ENCODE results near the gene FHIT.

FHIT gene

DNA sequence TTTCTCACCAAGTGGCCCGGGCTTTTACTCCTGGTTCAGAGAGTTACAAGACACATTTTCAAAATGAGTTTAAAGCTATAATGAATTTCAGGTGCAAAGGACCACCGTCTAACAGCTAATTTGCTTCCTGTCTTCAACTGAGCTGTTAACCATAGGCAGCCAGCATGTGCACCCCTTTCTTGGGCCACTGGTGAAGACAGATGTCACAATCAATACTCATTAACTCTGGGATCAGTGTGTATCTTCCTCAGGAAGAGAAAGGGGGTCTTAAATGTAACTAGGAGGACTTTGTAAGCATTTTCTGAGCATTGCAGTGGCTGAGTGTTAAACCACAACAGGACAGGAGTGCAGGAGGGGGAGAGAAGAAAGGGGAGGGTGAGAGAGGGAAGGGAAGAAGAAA is 1450.8 kb downstream of the FHIT start:
- DNase-seq (ENCODE audit: low read depth in 2 of 2) = no peak

DNA sequence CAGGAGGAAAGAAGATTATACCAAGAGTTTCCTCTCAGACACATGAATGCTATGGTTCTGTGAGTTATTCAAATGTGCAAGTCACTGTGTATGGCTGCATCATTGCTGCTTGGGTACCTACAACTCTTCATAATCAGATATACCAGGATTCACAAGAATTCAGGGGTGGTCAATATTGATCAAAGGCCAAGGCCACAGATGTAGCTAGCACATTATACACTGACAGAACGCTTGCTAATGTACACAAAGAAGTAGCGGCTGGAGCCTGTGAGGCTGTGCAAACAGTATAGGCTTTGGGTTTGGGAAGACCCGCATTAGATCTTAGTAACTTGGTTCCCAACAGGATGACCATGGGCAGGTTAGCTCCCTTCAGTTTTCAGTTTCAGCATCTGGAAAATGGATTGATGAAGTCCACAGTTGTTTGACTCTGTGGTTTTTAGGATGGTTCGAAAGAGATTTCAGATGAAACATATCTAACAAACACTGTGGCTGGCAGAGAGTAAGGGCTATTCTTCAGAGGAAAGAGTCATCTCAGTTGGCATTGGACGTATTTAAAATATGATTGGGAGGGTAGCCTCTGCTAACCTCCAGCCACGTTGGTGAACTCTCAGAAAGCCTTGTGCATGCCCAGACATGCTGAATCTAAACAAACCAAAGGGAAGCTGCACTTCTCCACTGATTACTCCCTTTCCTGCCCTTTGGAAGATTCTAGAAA is 1452.7 kb downstream of the FHIT start:
- no peak for DNase-seq (ENCODE audit: low read depth in 2 of 2)

DNA sequence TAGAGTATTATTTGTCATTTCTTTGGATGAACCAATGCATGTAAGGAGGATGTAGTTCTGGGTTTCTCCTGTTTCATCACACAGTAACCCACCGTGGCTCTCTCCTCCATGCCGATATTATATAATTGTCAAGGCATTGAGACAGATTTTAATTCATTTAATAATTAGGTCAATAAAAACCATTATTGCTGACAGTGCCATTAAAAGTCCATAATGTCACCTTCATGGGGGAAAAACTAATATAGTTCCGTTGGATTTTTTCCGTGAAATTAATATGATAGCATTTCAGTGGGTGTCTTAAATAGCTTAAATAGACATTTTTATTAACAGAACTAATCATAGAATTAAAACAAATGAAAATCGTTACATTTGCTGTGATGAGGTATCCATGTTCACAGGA is 1453.7 kb downstream of the FHIT start:
- no peak for DNase-seq (ENCODE audit: low read depth in 2 of 2)

DNA sequence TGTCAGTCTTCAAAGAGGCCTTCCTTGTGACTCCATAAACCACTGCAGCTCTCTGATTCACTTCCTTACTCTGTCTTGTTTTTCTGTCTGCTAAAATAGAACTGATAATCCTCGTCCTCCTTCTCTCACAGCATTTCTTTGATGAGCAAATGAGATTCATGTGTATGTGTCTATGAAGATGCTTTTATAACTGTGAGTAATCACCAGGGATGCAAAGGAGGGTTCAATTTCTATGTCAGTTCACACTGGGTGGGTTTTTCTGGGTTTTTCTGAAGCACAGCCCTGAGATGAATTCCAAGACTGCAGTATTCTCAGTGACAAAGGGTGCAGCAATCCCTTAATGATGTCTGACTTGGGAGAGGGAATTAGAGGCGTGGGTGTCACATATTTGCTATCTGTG is 1454.8 kb downstream of the FHIT start:
- DNase-seq (ENCODE audit: low read depth in 2 of 2) = no peak

DNA sequence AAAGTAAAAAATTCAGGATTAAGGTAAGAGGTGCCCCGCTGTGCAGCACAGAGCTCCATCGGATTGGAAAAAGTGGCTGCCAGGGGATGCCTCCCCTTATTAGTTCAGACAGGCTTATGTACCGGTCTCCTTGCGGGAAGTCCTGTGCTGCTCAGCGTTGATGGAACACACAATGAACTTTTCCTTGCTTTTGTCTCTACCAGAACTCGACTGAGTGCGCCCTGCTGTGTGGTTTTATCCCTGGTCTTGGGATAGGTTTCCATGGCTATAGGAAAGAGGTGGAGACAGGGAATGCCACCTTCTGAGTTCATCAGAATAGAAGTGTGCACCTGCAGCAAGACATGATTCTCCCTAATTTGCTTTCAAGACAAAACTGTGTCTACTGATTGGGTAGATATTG is 1455.5 kb downstream of the FHIT start:
- DNase-seq (ENCODE audit: low read depth in 2 of 2) = no peak

DNA sequence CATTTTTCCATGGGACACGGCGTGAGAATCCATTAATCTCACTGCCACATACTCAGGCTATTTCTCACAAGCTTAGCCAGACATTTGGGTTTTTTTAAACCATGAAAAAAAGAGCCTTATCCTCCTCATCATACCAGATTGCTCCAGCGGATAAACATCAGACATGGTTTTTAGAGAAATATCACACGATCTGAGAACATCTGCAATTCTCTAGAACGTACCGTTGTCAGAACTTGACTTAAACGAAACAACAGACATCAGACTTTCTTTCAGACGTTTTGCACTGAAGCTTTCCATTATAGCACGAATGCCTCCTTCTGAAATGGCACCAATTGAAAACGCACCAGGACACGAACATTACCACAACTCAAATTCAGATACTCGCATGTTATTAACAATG is 1457.3 kb downstream of the FHIT start:
- no peak for DNase-seq (ENCODE audit: low read depth in 2 of 2)

DNA sequence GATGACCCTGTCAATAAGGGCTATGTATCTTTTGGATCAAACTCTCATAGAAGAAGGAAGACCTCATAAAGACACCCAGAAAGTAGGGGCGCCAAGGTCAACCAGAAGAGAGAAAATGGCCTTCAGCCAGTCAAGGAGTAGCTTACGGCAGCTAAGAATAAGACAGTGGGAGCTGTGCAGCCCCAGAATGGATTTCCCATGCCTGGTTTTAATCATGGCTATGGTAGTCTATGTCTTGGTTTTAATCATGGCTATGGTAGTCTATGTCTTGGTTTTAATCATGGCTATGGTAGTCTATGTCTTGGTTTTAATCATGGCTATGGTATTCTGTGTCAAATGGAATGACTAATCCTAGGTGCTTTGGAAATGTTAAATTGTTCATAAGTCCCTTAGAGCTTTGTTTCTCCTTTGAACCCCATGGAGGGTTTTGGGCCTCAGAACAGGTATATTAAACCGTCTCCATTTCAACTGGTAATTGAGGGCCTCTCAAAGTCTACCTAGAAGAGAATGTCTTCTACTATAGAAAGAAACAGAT is 1459.4 kb downstream of the FHIT start:
- no peak for DNase-seq (ENCODE audit: low read depth in 2 of 2)

DNA sequence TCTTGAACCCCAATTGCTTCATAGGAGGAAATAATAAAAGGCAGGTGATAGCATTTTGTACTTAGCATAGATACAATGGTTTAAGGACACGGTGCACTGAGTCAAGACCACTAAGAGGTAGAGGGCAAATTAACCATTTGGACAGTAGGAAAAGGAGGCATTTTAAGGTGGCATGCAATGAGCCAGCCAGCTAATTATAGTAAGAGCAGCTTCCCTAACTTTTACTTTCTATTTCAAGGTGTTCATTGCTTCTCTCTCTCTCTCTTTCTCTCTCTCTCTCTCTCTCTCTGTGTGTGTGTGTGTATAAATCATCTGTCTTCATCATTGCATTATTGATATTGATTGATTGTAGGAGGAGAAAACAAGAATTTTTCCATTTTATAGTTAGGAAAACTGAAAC is 1461.0 kb downstream of the FHIT start:
- no peak for DNase-seq (ENCODE audit: low read depth in 2 of 2)

DNA sequence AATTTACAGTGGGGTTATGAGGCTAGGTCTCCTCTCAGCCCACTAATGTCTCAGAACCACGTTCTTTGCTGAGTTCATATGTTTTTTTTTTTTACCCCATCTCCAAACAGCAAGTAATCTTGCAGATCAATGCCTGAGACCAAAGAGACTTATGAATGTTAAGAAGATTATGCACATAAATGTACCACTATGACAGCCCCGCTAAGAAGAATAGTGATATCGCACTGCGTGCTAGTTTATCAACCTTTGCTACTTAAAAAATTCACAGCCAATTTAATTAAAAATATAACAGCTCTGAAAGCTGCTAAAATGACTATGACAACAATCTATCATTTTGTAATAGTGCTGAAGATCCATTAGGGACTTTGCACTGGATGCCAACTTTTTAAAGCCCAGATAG is 1462.5 kb downstream of the FHIT start:
- no peak for DNase-seq (ENCODE audit: low read depth in 2 of 2)

DNA sequence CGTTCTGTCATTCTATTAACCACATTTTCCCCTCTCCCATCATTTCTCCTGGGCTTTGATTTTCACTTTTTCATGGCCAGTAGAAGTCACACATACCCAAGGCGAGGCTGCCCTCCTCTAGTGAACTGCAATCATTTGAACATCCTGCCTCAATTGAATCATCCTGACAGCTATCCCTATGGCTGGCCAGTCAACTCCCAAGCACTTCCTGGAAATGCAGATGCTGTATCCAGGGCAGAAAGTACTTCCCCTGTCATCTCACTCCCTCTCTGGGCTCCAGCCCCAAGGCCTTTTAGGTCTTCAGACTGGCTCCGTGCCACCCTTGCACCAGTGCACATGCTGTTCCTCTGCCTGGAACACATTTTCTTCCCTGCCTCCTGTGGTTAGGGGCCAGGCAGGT is 1463.1 kb downstream of the FHIT start:
- no peak for DNase-seq (ENCODE audit: low read depth in 2 of 2)

DNA sequence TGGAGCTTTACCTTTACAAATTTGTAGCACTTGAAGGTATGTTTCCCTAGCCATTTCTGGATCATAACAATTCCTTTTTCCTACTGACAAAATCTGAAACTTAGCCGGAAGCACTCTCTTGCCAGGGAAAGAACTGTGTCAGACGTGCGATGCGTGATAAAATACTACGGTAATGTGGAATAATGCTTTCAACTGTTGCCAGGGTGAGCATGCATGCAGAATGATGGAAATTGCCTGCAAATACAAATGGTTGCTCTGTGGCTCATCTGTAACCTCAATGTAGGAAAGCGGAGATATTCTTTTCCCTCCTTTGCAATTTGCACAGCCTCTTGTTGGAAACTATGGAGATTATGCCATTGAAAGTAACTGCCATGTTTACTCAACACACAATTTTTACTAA is 1464.9 kb downstream of the FHIT start:
- DNase-seq (ENCODE audit: low read depth in 2 of 2) = no peak

DNA sequence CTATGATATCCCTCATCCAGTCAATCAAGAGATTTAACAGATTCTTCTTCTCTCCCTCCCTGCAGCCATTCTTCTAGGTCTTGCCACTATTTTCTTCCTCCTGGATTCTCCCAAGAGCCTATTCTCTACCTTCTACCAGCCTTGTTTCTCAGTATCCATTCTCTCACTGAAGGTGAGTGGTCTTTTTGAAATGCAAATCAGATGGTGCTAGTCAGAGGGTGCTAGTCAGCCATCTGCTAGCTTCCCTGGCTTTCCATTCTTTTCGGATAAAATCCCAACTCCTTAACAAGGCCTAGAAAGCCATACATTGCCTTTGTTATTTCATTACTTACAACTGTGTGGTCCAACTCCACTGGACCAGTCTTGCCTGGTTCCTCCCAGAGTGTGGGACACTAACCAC is 1467.1 kb downstream of the FHIT start:
- DNase-seq (ENCODE audit: low read depth in 2 of 2) = no peak

DNA sequence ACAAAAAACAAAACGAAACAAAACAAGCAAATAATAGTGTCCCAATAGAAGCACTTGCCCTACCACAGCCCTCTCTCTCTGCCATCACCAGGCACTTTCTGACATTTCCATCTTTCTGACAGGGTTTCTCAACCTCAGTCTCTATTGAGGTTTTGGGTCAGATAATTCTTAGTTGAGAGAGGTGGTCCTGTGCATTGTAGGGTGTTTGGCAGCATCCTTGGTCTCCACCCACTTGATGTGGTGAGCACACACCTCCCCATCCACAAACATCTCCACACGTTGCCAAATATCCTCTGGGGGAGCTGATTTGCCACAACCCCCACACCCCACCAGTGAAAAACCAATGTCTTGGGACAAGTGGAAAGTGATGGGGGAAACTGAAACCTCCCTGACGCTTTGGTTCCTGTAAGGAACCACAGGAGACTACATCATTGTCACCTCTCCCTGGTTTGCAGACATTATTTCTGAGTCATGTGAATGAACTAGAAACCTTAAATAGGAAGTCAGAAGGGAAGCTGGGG is 1467.7 kb downstream of the FHIT start:
- no peak for DNase-seq (ENCODE audit: low read depth in 2 of 2)

DNA sequence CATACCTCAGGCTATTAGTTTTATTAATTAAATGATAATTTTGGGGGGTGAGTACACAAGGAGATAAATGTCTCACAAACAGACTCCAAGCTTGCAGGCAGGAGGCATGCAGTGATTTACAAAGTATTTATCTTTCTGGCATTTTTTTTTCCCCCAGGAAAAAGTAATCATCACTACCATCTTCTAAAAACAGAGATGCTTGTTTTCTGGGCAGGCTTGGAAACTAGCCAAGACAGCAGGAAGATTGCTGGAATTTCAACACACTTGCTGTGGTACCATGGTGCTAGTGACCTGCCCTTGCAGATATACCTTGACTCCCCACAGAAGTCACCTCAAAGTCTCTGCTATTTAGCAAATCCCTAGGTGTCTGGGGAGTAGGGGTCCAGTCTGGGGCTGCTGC is 1468.6 kb downstream of the FHIT start:
- no peak for DNase-seq (ENCODE audit: low read depth in 2 of 2)

DNA sequence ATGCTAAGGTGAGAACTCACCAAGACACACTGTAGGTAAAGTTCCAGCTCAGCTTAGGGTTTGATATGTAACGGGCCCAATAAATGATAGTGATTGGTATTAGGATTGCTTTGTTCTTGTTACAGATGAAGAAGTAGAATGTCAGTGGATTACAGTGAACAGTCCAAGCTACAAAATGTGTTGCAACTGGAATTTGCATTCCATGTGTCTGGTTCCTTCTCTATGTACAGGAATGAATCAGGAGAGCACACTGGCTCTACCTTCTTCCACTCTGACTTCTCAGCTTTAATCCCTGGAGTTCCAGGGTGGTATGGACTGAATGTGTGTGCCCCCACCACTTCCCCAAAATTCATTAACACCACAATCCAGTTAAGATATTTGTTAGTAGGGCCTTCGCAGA is 1471.0 kb downstream of the FHIT start:
- DNase-seq (ENCODE audit: low read depth in 2 of 2) = no peak

DNA sequence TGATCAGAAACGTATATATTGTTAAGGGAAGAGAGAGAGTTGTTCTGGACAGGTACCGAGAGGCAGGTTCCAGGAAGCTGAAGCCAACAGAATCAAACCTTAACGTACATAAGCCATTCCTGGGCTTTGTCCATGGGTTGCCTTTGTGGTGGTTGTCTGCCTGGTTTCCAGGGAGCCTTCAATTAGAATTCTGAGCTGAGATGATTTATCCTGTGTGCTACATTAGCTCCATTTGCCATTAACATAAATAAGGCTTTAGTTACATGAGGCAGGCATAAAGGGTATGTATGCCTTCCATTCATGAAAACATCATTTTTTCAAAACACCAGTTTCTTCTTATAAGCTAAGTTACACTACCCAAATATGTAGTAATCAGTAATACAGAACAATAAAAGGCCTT is 1472.0 kb downstream of the FHIT start:
- no peak for DNase-seq (ENCODE audit: low read depth in 2 of 2)

DNA sequence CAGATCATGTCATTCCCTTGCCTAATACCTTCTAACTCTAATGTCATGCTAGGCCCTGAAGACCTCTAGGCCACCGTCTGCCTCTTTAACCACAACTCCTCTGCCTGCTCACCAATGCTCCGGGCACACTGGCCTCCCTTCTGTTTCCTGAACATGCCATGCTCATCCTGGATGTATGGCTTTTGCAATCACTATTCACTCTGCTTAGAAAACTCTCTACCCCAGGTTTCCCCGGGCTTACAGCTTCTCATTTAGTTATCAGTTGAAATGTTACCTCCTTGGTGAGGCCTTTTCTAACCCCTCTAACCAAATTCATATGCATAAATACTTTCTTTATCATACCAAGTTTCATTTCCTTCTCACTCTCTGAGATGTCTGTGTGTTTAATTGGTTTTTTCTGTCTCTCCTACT is 1473.6 kb downstream of the FHIT start:
- DNase-seq (ENCODE audit: low read depth in 2 of 2) = no peak

DNA sequence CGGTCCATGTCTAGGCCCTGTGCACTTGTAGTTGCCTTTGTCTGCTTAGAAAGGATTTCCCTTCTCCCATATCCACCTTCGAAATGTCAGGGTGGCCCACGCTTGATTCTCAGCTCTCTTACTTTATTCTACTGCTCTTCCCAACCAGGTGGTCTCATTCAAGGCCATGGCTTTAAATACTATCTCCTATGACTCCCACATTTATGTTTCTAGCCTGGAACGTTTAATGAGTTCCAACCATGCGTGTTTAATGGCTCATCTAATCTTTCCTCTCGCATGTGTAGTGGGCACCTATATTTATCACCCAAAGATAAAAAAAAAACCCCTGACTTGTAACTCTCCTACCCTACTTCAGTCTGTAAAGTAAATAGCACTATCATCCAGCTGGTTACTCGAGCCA is 1474.2 kb downstream of the FHIT start:
- no peak for DNase-seq (ENCODE audit: low read depth in 2 of 2)

DNA sequence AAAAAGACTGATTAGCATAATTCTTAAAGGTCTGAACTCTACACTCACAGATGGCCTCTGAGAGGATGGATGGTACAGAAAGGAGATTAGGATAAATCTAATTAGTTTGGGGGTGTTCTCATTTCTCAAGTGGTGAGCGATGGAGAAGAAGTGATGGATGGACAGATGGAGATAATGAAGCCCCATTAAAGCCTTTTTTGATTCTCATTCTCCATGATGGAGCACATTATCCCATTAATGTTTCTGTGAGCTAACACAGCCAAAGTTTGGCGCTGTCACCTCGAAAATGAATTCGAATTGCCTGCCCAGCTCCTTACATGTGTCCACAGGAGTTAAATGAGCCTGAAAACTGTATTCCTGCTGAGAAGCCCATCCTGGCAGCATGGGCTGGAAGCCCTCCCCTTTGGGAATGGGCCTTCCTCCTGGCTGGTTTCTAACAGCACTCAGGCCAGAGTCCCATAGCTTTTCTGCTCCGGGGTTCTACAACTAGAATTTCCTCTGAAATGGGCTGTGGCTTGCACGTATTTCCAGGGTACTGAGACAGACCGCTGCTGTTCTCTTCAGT is 1475.4 kb downstream of the FHIT start:
- DNase-seq (ENCODE audit: low read depth in 2 of 2) = no peak

DNA sequence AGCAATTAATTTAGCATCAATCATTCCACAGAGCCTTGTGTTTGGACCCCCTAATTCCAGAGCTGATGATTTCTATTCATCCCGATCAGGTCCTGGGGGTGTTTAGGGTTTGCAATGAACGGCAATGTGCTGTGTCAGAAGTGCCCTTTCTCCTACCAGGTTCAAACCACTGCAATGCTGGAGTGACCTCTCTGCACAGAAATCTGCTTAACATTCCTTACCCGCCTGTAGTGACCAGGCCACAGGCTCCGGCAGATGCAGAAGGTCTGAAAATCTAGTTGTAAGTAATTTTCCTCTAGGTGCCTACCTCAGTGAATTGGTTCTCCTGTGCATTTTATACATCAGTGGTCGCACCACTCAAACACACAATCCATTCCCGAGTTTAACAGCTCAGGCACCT is 1476.1 kb downstream of the FHIT start:
- no peak for DNase-seq (ENCODE audit: low read depth in 2 of 2)

DNA sequence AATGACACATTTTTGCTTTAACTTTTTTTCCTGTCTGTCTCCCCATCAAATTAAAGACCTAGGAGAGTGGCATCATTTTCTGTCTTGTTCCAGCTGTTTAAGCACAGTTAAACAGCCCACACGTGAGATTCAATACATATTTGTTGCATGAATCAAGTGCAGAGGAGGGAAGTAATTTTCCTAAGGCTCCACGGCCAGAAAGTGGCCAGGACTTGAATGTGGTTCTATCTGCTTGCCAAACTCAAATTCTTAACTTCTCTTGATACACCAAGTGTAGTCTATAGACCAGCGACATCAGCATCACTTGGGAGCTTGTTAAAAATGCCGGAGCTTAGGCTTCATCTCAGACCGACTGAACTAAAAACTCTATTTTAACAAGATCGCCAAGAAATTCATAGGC is 1476.6 kb downstream of the FHIT start:
- DNase-seq (ENCODE audit: low read depth in 2 of 2) = peak; percentile 74 to 77

DNA sequence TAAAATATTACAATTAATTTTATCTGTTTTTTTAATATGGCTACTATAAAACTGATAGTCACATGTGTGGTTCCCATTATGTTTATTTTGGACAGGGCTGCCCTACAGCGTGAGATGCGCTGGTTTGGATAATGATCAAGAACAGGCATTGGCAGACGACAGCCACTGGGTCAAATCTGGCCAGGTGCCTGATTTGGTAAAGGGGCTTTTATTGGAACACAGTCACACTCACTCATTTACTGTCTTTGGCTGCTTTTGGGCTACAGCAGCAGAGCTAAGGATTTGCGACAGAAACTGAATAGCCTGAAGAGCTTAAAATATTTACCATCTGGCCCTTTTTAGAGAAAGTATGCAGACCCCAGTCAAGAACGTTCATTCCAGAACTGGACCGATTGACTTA is 1477.3 kb downstream of the FHIT start:
- no peak for DNase-seq (ENCODE audit: low read depth in 2 of 2)

Measured in fibroblast of skin of left biceps (primary cell).